Measurements from ENCODE around the gene ERAL1.

The ERAL1 gene

DNA sequence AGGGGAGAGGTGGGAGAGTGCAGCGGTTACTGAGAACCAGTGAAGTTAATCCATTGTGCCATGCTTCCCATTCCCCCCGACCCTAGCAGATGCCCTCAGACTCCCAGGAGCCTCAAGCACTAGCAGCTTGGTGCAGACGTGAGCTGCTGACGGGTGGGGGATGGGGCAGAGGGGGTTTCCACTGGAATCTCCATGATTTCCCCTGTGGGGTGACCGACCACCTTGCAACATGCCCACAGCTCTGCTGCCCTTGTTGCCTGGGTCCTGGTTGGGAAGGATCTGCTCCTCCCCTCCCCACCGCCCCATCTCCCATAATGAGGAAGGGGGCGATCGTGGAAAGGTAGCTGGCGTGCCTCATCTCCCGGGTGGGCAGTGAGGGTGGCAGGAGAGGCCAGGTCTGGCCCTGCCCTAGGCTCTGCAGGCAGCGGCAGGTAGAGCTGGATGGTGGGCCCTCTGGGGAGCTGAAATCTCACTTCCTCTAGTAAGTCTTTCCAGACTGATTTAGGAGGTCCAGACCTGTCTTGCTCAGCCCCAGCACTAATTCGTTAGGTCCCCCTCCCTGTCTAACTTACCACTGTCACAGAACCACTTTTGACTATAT, 33.2 kb downstream of the ERAL1 start:
- peak overlapping the region; percentile 13; the same call in 1 of the 2 replicates for H3K27ac ChIP-seq
- TF ChIP-seq, protein P1, sequence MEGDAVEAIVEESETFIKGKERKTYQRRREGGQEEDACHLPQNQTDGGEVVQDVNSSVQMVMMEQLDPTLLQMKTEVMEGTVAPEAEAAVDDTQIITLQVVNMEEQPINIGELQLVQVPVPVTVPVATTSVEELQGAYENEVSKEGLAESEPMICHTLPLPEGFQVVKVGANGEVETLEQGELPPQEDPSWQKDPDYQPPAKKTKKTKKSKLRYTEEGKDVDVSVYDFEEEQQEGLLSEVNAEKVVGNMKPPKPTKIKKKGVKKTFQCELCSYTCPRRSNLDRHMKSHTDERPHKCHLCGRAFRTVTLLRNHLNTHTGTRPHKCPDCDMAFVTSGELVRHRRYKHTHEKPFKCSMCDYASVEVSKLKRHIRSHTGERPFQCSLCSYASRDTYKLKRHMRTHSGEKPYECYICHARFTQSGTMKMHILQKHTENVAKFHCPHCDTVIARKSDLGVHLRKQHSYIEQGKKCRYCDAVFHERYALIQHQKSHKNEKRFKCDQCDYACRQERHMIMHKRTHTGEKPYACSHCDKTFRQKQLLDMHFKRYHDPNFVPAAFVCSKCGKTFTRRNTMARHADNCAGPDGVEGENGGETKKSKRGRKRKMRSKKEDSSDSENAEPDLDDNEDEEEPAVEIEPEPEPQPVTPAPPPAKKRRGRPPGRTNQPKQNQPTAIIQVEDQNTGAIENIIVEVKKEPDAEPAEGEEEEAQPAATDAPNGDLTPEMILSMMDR (IDR thresholded peaks at IDR 0.05) = no peak
- TF ChIP-seq ZFX (IDR thresholded peaks at IDR 0.05; ENCODE audit: borderline replicate concordance) = no peak

DNA sequence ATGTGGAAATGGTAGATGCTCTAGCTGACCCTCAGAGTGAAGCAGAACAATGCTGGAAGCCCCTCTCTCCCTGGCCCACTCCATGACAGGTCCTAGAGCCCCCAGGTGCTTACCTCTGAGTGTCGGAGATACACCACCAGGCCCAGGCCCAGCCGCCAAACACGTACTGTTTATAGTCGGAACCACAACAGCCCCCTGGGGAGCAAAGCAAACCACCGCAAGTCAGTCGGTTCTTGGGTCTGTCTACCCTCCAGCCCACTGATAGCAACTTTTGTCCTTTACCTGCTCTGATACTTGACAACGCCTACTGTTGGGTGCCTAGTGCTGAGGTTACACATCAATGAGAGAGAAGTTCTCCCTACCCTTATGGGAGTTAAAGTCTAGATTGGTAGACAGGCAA, 34.0 kb downstream of the ERAL1 start:
- H3K27ac ChIP-seq = peak overlapping the region; percentile 33; the same call in 1 of the 2 replicates
- TF ChIP-seq ZFX (IDR thresholded peaks at IDR 0.05; ENCODE audit: borderline replicate concordance) = no peak
- TF ChIP-seq, protein P1 (IDR thresholded peaks at IDR 0.05) = no peak

DNA sequence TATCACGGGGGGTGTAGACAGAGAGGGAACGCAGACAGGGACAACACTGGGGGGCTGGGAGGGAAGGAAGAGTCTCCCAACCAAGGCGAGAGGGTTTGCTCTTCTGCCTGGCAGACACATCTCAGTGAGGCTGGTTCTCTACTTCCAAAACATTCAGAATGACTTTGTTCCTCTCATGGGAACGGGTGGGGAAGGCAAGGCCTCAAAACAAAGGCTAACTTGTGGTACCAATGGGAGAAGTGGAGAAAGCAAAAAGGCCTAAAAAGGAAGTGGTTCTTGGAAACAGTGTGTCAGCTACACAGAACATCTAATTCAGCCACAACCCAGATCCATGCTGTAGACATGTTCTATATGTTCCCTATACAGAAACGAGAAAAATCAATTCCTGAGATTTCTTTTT, 35.2 kb downstream of the ERAL1 start:
- H3K27ac ChIP-seq = peak overlapping the region; percentile 33
- no peak for TF ChIP-seq ZFX (IDR thresholded peaks at IDR 0.05; ENCODE audit: borderline replicate concordance)
- TF ChIP-seq, protein P1 (IDR thresholded peaks at IDR 0.05) = no peak

DNA sequence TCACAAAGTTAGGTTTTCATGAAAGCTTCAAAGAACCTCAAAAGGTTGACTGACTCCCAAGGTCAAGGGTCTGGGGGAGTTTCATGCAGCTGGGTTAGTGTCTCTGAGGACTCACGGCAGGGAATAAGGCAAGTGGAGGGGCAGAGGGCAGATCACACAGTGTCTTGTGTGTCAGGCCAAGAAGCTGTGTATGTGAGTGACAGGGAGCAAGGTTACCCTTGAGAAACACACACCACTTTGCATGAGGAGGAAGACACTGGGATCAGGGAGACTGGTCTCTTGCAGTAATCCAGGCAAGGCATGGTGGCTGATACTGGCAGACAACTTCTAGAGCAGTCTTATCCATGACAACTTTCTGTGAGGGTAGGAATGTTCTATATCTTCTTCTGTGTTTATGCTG, 36.4 kb downstream of the ERAL1 start:
- H3K27ac ChIP-seq = peak overlapping the region; percentile 33; the same call in 1 of the 2 replicates
- no peak for TF ChIP-seq ZFX (IDR thresholded peaks at IDR 0.05; ENCODE audit: borderline replicate concordance)
- TF ChIP-seq, protein P1 (IDR thresholded peaks at IDR 0.05) = no peak

DNA sequence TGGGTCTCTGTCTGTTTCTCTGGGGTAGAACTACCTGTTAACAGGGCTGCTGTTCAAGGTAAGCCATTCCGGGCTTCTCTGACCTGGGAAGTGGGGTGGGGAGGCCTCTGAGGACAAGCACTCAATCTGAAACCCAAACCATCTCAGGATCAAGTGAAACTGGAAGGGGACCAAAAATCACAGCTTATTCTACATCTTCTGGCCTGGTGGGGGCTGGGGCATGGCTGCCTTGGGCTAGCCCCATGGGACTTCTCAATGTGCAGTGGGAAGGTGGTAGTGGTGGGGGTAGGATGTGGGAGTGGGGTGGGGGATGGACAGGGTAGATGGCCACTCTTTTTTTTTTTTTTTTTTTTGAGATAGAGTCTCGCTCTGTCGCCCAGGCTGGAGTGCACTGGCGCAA, 37.2 kb downstream of the ERAL1 start:
- TF ChIP-seq, protein P1 (IDR thresholded peaks at IDR 0.05) = no peak
- no peak for TF ChIP-seq ZFX (IDR thresholded peaks at IDR 0.05; ENCODE audit: borderline replicate concordance)
- H3K27ac ChIP-seq = peak overlapping the region; percentile 33; the same call in 1 of the 2 replicates

DNA sequence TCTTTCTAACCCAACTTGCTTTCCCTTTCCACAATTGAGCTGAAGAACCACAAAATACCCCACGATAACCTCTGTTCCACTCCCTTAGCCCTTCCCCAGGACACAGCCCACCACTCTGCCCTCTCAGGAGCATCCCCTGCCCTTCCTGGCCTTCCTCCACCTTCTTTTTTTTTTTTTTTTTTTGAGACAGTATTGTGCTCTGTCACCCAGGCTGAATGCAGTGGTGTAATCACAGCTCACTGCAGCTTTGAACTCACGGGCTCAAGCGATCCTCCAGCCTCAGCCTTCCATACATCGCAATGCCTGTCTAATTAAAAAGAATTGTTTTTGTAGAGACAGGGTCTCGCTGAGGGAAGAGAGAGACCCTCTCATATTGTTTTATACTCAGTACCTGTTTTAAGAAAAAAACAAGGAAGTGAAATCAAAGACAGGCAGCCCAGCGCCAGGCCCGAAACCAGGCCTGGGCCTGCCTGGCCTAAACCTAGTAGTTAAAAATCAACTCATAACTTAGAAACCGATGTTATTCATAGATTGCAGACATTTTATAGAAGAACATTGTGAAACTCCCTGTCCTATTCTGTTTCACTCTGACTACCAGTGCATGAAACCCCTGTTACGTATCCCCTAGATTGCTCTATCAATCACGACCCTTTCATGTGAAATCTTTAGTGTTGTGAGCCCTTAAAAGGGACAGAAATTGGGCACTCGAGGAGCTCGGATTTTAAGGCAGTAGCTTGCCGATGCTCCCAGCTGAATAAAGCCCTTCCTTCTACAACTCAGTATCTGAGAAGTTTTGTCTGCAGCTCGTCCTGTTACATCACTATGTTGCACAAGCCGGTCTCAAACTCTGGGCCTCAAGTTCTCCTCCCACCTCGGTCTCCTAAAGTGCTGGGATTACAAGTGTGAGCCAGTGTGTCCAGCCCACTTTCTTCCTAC, 38.7 kb downstream of the ERAL1 start:
- H3K27ac ChIP-seq = peak overlapping the region; percentile 41

DNA sequence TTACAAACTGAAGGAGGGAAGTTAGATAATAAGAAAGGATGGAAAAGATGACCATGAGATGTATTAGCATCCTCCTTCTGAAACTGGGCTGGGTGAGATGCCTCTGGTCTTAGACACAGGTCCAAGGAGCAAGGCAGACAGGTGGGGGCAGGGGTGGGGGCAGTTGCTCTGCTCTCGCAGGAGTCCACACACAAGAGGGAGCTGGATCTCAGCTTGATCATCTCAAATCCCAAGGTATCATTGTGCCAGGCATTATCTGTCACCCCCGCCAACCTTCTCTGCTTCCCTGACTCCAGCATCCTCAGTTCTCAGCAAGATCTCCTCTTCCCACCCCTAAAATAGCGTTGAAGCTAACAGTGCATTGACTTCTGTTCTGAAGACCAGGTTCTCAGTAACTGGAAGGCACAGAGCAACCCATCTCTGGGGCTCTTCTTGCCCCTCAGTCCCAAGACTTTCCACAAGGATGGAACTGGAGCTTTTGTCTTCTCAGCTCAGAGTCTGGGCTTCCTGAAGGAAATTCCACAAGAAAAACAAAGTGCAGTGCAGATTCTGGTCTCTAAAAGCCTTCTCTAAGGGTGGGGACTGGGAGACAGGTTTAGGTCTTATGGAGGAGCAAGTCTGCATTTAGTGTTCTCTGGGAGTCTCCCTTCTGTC, 41.1 kb downstream of the ERAL1 start:
- peak overlapping the region; percentile 93 for H3K27ac ChIP-seq
- TF ChIP-seq, protein P1 (IDR thresholded peaks at IDR 0.05) = no peak
- TF ChIP-seq ZFX (IDR thresholded peaks at IDR 0.05; ENCODE audit: borderline replicate concordance) = no peak
